ENCODE data around the gene RERG.

Gene RERG

DNA sequence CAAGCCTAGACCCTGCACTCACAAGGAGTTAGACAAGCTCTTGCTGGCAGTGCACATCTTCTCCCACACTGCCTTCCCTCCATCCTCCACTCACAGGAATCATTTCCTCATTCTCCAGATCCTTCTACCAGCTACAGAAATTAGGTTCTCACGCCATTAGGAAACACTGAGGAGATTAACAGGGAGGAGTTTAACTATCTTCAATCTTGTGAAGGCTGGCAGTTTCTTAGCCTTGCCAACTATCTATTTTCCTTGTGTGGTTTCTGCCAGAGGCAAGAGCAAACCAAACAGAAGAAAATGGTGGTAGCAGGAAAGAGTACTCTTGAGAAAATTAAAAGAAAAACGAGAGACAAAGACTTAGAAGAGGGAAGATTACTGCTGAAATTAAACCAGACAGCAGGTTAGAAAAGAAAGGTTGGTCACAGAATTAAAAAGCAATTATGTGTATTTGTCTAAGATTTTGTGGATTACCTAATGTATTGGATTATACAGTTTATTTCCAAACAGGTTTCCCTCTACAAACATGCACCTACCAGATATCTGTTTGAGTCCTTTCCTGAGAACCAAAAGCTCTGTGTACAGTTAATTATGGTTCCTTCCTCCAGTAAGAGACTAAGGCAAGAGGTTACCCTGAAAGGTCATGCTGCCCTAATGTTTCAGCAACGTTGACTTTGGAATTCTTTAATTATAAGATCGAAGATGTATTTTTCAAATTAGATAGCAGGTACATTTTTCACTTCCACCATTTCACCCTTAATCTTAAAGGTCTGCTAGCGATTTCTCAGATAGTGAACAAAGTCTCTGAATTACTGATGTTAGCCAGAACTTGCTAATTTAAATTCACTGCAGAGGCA is 5.0 kb downstream of the RERG start:
- no peak for DNase-seq

DNA sequence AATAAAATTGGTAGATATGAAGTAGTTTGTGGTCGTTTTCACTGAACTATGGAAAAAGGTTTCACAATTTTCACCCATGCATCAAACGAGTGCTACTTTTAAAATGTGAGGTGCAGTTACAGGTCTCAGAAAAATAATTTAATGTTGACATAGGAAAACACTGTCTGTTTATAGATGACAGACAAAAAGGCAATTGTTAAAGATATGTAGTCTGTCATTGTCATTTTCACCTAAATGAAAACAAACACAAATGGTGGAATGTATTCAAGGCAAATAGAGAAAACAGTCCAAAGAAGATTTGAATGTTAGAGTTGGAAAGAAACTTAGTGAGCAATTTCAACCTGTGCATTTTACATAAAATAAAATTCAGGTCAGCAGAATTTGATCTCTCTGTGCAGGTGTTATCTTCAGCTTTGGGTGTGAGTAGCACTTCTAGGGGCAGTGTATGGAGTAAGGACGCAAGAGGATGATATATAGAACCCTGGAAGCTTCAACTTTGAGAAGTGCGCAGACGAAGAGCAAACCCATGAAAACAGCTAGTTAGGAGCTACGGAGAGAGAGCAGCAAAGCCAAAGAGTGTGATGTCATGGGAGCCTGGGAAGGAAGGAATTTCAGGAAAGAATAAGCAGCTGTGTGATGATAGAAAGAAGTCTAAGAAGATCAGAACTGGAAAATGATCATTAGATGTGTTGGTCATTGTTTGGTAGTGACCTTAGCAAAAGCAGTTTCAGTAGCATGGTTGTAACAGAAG is 6.2 kb downstream of the RERG start:
- no peak for DNase-seq

DNA sequence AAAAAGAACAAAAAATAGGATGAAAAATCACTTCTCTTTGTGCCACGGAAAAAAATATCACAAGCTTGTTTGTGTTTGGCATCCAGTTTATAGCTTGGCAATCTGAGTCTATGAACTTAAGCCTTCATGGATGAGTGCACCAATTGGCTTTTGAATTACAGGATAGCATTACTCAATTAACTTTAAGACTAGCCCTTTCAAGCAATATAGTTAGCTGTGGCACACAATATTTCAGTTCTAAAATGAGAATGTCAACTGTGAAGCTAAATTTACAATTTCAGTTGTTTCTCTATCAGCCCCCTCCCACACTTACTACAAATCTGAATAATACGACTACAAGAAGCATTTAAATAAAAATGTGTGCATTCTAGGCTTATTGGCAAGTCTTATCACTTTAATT is 8.3 kb downstream of the RERG start:
- peak; percentile 64 for DNase-seq

GRCh38 chr12:15209782-15210181 is 11.4 kb downstream of the RERG start:
- DNase-seq: no peak

DNA sequence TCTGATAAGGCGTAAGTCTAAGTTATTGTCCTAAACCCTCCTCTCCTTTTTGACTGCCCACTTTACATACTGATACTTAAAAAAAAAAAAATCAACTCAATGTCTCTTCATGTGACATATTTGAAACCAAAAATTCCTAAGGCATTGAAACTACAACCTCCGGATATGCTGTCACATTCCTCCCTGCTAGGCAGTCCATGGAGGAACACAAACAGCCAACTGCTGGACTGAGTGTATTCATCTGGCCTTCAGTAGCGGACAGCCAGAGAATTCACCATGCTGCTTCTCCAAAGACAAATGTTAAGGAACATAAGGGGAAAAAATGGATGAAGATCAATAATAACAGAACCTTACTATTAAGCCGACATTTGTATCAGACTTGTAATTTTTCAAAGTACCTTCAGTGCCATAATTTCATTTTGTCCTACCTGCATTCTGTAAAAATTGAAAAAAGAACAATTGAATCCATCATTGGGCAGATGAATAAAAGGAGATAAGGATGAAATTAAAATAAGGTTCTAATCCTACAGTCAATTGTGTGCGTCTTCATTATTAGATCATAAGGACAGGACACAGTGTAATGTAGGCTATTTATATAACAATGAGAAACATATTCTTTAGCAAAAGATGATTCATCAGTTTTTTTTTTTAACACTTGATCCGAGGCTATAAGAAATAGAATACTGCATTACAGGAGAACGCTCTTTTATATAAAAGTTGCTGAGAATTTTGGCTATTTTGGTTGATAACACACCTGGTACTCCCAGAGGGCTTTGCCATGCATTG is 12.2 kb downstream of the RERG start:
- DNase-seq: no peak

DNA sequence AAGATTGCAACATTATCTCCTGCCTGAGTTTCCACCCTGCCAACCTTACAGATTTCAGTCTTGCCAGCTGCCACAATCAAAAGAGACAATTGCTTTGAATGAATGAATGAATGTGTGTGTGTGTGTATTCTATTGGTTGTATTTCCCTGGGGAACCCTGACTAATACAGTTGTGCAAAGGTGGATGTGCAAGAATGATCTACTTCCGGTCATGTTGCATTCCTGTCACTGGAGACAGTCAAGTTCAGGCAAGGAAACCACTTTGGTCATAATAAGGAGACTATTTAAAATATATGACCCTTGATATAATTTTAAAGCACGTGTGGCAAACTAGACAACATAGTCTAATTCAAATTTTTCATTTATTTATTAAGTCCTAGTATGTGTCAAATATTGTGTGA is 13.1 kb downstream of the RERG start:
- no peak for DNase-seq

DNA sequence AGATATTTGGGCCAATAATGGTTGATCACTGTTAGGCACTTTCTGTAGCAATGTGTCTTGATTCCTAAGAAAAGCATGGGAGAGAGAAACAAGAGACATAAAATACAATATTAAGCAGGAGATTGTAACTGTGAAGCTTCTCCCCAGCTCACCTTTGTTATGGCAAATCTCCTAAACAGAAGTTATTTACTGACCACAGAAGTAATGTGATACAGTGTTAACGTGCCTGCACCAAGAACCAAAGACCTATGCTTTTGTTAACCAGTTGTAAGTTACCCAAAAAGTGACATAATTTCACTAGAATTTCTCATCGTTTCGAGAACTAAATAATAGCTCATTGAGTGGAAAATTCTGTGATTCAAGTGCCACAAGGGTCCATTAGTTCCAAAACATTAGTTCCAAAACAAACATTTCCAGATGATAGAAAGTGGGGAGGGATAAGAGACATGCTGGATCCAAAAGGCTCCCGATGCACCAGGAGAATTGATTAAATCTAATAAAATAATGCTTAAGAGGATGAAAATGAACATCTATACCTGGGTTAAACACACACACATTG is 14.3 kb downstream of the RERG start:
- no peak for DNase-seq

GRCh38 chr12:15206338-15206737 is 14.9 kb downstream of the RERG start:
- no peak for DNase-seq

DNA sequence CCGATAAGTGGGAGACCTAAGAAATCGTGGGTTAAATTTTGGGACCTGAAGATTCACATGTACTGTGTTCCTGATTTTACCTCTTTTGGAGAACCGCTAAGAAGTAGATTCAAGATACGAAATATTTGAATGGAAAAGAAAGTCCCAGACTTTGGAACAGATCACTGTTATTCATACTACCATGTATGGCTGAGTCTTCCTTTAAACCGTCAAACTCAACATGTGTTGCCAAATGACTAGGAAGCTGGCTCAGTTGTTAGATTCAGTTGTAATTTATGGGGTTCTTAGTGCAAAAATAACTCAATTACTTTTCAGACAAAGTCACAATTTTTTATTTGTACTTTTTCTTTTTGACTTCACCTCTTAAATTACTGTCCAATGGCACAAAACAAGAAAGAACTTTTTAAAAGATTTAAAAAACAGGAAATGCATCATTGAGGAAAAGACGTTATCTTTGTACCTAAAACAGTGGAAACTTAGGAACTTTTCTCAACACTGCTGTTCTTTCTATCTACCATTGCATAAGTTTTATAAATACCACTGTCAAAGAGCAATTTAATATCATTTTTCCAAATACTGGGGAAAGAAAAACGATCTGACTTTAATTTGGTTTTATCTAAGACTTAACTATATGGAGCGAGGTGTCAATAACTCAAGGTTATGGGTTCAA is 15.7 kb downstream of the RERG start:
- no peak for DNase-seq

- no peak for DNase-seq
These were observed 19.8 kb downstream of the RERG start for GRCh38 chr12:15201456-15201855.

DNA sequence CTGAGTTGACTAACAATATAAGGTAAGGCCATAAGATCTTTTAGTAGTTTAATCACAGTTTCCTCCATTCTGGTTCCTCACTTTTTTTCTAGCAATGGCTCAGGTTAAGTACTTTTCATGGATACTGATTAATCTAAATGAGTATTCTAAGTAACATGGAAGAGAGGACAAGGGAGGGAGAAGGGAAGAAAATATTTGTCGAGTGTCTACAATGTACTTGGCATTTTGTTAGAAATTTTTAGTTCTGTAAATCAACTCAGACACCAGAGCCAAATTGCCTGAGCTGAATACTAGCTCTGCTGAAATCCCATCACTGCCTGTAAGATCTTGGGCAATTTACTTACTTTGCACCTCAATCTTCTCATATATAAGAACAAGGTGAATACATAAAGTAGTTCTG is 20.2 kb downstream of the RERG start:
- DNase-seq: no peak

DNA sequence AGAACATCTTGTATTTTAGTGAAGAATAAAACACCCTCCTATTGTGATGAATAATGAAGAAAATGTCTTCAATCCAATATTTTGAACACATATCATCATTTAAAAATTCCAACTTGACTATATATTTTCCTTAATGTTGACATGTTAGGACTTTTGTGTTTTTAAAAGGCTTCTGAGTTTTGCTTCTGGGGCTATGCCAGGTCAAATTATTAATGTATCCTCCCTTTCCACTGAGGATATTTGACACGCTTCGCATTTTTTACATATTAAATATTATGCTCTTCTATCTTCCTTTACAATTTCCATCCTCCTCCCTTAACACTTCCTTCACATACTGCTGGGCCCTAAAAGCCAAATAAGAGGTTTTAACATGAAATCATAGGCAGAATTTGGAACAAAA is 20.6 kb downstream of the RERG start:
- DNase-seq: no peak

DNA sequence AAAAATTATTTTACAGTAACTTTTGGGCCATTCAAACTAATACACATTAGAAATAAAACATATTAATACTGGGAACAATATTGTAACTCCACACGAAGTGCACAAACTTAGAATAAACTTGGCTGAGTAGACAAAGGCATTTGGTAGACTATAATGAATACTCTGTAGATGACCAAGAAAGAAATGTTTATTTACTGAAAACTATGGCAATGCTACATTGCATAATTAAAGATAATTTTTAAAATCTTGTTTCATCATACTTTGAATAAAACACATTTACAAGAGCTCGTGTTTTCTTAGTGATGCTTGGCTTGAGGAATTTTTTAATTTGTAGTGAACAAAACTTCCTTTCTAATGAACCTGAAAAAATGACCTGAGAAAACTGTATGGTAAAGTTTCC is 21.3 kb downstream of the RERG start:
- no peak for DNase-seq

GRCh38 chr12:15196678-15197505 is 24.3 kb downstream of the RERG start:
- DNase-seq: no peak

DNA sequence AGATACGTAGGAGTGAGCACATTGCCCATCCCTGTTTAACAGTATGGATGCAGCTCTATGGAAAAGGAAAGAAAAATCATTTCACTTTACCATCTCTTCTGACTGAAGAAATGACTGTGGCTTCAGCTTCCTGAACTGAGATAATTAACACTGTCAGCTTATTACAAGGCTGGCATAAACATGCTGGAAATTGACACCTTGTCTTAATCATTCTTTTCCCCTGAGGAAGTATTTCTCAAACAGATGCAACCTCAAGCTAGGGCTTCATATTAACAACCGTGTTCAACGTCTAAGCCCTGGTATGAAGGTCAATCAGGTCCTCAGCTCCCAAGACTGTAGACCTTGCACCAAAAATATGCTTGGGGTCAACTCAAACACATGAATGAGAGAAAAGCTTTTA is 25.0 kb downstream of the RERG start:
- no peak for DNase-seq

GRCh38 chr12:15194456-15195368 is 26.5 kb downstream of the RERG start:
- no peak for DNase-seq

- no peak for DNase-seq
These were observed 27.3 kb downstream of the RERG start for GRCh38 chr12:15193946-15194345.

- DNase-seq: no peak
These were observed 28.5 kb downstream of the RERG start for GRCh38 chr12:15192720-15193119.

- DNase-seq: no peak
These were observed 33.1 kb downstream of the RERG start for GRCh38 chr12:15188127-15188526.

- DNase-seq: no peak
These were observed 34.6 kb downstream of the RERG start for GRCh38 chr12:15186597-15186996.

- DNase-seq: no peak
These were observed 36.7 kb downstream of the RERG start for GRCh38 chr12:15184484-15184883.
